Activated T-cell treated with anti-CD3 and anti-CD28 coated beads for 24 hours (primary cell): ENCODE data around the gene MAP2K7.
A peak's percentile ranks its signal among the peaks of the same experiment; 100 is the strongest.

Experiments used
- DNase-seq: peaks from one replicate; pipeline ENCODE4 v3.0.0-alpha.2; 2020; ENCODE audit warnings: low read depth

MAP2K7 gene

GRCh38 chr19:7867092-7867844, 36.4 kb upstream of the MAP2K7 start:
- no peak for DNase-seq

GRCh38 chr19:7868326-7868670, 35.4 kb upstream of the MAP2K7 start:
- DNase-seq: no peak

DNA sequence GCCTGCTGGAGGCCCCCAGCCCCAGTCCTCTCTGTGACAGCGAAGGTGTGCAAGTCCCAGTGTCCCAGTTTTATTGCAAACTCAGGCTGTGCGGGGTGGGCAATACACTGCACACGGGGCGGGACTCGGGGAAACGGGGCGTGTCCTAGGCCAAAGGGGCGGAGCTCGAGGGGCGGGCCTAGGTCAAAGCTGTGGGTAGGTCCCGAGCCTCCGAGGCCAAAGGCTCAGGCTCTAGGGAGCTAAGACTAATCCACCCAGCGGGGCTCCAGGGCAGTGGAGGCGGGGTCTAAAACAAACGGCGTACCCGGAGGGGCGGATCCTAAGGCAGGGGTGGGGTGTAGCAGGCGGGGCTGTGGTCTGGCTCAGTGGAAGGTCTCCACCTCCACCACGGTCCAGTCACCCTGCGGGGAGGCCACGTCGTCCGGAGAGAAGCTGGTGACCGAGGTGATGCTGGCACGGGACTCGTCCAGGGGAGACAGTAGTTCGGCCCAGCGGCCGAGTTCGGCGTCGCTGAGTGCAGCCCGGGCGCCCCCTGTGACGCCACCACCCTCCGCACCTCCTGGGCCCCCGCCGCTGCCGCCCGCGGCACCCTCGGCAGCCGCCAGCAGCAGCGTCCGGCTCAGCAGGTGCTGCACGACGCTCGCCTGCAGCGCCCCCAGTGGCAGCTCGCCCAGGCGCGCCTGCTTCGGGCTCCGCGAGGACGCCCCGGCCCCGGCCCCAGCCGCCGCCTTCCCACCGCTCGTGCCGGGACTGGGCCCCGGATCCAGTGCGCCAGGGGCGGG, 34.8 kb upstream of the MAP2K7 start:
- DNase-seq: peak; percentile 71

DNA sequence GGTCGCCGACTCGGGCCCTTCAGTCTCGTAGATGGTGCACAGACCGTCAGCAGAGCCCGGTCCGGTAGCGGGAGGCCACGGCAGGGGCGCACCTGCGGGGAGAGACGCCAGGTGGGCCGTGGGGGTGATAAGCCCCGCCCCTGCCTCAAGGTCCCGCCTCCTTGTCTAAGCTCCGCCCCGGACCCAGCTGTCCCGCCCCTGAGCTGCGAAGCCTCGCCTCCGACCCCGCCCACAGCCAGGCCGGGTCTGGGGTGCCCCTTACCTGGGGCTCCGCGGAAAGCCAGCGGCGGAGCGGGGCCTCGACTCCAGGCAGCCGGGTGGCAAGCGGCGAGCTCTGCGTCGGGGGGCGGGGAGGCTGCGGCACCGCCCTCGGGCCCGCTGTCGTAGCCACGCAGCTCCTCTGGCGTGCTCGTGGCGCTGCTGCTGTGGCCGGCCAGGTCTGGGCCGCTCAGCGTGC, 34.2 kb upstream of the MAP2K7 start:
- DNase-seq: peak; percentile 64

DNA sequence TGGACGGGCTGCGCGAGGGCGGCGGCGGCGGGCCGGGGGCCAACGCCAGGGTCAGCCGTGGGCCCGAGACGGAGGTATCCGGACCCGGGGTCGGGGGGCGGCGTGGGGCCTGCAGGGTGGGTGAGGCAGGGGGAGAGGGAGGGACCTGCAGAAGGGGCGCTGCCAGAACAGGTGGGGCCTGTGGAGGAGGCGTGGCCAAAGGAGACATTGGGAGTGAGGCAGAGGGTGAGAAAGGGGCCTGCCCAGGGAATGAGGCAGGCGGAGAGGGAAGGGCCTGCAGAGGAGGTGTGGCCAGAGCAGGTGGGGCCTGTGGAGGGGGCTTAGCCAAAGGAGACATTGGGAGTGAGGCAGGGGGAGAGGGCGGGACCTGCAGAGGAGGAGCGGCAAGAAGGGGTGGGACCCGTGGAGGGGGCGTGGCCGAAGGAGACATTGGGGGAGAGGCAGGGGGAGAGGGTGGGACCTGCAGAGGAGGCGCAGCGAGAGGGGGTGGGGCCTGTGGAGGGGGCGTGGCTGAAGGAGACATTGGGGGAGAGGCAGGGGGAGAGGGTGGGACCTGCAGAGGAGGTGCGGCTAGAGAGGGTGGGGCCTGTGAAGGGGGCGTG, 33.7 kb upstream of the MAP2K7 start:
- DNase-seq: no peak

GRCh38 chr19:7870571-7871436, 32.9 kb upstream of the MAP2K7 start:
- DNase-seq: no peak

DNA sequence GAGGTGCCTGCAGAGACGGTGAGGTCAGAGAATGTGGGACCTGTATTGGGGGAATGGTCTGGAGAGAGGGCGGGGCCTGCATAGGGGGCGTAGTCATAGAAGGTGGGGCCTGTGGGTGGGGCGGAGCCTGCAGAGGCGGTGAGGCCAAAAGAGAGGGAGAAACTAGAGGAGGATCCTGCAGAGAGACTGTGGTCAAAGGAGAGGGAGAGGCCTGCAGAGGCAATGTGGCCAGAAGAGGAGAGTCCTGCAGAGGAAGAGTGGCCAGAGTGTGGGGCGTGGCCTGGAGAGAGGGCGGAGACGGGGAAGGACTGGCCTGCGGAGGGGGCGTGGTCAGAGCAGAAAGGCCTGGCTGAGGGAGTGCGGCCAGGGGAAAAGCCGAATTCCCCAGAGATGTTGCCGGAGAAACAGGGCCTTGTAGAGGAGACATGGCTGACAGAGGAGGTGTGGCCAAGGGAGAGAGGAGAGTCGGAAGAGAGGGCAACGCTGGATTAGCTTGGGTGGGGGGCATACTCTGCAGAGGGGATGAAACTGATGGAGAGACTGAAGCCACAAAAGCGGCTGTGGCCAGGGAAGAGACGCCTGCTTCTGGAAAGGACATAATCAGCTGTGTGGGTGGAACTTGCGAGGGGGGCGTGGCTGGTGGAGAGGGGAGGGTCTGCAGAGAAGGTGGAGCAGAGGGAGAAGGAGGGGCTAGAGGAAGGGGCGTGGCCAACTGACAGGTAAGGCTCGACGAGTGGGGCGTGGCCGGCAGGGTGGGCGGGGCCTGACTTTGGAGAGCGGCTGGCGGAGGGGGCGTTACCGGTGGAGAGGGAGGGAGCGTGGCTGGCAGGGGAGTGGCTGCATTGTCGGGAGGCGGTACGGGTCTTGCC, 32.0 kb upstream of the MAP2K7 start:
- peak; percentile 64 for DNase-seq

DNA sequence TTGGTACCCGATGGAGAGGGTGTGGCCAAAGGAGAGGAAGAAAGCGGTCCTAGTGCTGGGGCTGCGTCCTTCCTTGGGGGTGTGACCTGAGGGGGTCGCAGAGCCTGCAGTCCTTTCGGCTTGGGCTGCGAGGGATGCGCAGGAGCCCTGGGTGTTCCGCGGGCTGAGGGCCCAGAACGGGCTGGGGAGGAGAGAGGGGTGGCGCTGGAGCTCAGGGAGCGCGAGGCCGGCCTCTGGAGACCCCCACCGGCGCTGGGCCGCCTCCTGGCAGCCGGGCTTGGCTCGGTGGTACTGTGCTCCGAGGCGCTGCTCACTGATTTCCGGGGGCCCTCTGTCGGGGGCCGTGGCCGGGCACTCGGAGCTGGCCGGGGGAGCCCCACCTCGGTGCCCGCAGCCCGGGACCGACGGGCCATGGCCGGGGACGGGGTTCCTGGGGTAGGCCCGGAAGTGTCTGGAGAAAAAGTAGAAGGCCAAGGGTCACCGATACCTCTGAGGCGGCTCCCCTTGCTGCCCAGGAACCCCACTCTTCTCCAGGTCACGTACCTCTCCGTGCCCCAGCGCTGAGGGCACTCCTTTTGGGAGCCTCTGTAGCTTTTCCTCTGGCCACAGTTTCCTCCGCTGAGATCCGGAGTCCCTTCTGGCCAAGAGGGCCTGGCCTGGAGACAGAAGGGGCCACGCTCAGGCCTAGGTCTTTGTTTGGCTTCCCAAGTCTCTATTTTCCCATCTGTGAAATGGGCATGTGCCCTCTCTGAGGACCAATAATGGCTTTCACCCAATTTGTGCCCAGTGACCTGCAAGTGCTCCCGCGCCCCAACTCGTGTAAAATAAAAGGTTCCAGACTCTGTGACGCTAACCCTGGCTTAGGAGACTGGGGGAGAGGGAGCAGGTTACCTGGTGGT, 31.1 kb upstream of the MAP2K7 start:
- no peak for DNase-seq

DNA sequence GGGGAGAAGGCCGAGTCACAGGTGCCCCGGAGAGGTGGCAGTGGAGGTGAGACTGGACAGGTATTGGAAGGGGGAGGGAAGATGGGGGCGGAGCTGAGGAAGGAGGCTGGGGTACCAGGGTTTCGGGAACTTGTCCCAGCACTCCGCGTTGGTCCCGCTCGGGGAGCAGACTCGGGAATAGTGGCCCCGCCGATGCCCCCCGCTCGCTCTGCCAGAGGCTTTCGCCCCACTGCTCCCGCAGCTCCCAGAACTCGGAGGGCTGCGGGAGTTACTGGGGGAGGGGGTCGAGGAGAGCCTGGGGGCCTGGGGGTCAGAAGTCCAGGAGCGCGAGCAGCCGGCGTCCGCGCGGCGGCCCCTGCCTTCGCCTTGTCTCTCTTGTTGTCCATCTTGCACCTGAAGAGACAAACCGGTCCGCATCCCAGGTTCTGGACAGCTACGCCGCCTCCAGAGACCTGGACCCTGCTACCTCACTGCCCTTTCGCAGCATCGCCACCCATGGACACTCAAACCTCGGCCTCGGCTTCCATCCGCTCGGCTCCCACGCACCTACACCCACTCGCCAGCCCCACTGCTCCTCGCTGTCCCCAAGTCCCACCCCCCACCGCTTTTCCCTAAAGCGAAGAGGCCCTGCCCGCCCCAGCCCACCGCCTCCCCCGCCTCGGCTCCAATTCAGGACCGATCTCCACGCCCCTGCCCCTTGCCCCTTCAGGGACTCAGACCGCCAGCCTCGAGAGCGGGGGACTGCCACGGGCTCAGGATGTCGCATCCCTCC, 30.2 kb upstream of the MAP2K7 start:
- DNase-seq: no peak

- no peak for DNase-seq
These were observed 29.4 kb upstream of the MAP2K7 start, which contains the start of gene PRR36 for GRCh38 chr19:7874076-7874896. PRR36 (minus strand) TSS chr19:7874390; CDS start chr19:7873689, 701 bp downstream.

- DNase-seq: no peak
These were observed 28.8 kb upstream of the MAP2K7 start for GRCh38 chr19:7874897-7875273.

DNA sequence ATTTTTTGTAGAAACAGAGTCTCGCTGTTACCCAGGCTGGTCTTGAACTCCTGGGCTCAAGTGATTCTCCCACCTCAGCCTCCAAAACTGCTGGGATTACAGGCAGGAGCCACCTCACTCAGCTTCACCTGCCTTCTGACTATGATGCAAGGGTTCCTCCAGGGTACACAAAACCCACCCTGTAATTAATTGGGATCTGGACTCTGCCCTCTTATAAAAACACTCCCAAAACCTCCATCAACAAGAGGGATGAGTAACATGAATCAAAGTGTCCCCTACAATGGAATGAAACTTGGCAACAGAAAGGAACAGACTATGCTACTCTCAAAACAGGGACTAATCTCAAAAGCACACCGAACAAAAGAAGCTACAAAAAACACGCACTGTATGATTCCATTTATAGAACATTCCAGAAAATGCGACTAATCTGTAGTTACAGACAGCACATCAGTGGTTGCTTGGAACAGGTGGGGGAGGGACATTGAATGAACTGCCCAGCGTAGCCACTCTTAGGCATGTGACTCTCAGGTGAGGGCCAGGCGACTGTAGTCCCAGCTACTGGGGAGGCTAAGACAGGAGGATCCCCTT, 26.3 kb upstream of the MAP2K7 start:
- no peak for DNase-seq

DNA sequence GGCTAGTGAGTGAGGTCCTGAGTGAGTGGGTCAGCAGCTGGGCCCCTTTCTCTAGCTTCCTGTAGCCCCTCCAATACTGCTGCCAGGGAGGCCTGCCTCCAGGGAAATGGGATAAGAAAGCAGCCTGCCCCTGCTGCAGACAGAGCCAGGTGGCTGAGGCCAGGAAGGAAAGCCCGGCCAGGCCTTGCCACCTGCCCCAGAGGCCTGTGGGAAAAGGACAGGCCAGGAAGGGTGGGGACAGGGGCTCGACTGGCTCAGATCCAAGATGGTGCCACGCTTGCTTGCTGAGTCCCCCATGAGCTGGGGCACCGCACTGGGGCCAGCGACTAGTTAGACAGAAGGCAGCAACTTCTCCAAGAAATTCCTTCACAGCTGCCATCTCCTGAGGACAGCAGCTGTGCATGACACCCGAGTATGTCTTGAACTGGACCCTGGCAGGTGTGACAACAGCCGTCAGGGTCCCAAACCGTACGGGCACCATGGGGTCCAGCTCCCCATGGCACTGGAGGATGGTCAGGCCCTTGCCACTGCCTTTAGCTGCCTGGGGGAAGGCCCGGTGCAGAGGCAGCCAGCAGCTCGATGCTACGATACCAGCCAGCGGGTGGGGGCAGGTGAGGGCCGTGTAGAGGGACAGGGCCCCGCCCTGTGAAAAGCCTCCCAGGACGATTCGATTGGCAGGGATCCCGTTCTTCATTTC, 24.4 kb upstream of the MAP2K7 start:
- no peak for DNase-seq

- no peak for DNase-seq
These were observed 23.8 kb upstream of the MAP2K7 start for GRCh38 chr19:7879836-7880235.

- DNase-seq: no peak
These were observed 21.8 kb upstream of the MAP2K7 start for GRCh38 chr19:7881910-7882309.

- DNase-seq: no peak
These were observed 20.6 kb upstream of the MAP2K7 start for GRCh38 chr19:7883105-7883504.
